ENCODE data around the gene SECTM1.

Gene SECTM1

GRCh38 chr17:82296511-82297279 lies 36.9 kb downstream of the SECTM1 start:
- no peak overlapping the region for H3K4me3 ChIP-seq (ENCODE audit: low read depth, low read length)
- no peak for DNase-seq (ENCODE audit: low read depth, low spot score)
- CTCF ChIA-PET, result interaction anchor here (1.0 to 9.4 kb wide), 5 partner anchors 9 to 120 kb away, joined by 3 to 61 read pairs (median 6); partner anchors contain the start of genes HEXD and OGFOD3
- POLR2A ChIA-PET, result no interaction called here
- no peak for TF ChIP-seq CTCF (IDR thresholded peaks at IDR 0.05; ENCODE audit: insufficient read depth, low read length, missing control alignments)

GRCh38 chr17:82295472-82295814 lies 38.1 kb downstream of the SECTM1 start:
- no peak for TF ChIP-seq CTCF (IDR thresholded peaks at IDR 0.05; ENCODE audit: insufficient read depth, low read length, missing control alignments)
- ChIA-PET CTCF (interaction anchor here (9.4 kb wide), 1 partner anchor 121 kb away, joined by 61 read pairs; the partner anchor contains the start of genes HEXD and OGFOD3), POLR2A (no interaction called here)
- DNase-seq (ENCODE audit: low read depth, low spot score), result no peak
- no peak overlapping the region for H3K4me3 ChIP-seq (ENCODE audit: low read depth, low read length)

GRCh38 chr17:82294064-82294773 lies 39.3 kb downstream of the SECTM1 start:
- TF ChIP-seq CTCF (IDR thresholded peaks at IDR 0.05; ENCODE audit: insufficient read depth, low read length, missing control alignments), result no peak
- peak overlapping the region; percentile 55 for H3K4me3 ChIP-seq (ENCODE audit: low read depth, low read length)
- CTCF ChIA-PET, result no interaction called here
- DNase-seq (ENCODE audit: low read depth, low spot score), result no peak
- POLR2A ChIA-PET, result interaction anchor here (0.7 kb wide), 1 partner anchor 65 kb away, joined by 3 read pairs; the partner anchor contains the start of gene SLC16A3

GRCh38 chr17:82292251-82293154 lies 41.1 kb downstream of the SECTM1 start:
- TF ChIP-seq CTCF (IDR thresholded peaks at IDR 0.05; ENCODE audit: insufficient read depth, low read length, missing control alignments), result no peak
- CTCF ChIA-PET, result interaction anchor here (0.6 to 1.6 kb wide), 2 partner anchors 9 to 15 kb away, joined by 3 to 4 read pairs; no protein-coding TSS in a partner anchor

GRCh38 chr17:82291582-82292250 lies 41.9 kb downstream of the SECTM1 start:
- H3K4me3 ChIP-seq (ENCODE audit: low read depth, low read length), result peak overlapping the region; percentile 85
- CTCF ChIA-PET, result interaction anchor here (0.5 to 1.6 kb wide), 2 partner anchors 10 to 259 kb away, joined by 3 to 4 read pairs; no protein-coding TSS in a partner anchor
- no peak for TF ChIP-seq CTCF (IDR thresholded peaks at IDR 0.05; ENCODE audit: insufficient read depth, low read length, missing control alignments)
- POLR2A ChIA-PET, result no interaction called here
- no peak for DNase-seq (ENCODE audit: low read depth, low spot score)

More at GRCh38 chr17:82292251-82293154, 41.1 kb downstream of the SECTM1 start:
- peak overlapping the region; percentile 85 for H3K4me3 ChIP-seq (ENCODE audit: low read depth, low read length)
- peak; percentile 89 for DNase-seq (ENCODE audit: low read depth, low spot score)
- POLR2A ChIA-PET, result interaction anchor here (0.6 to 1.0 kb wide), 7 partner anchors 11 to 218 kb away, joined by 3 read pairs; partner anchors contain the start of genes CSNK1D, SECTM1 and SLC16A3
